ENCODE data around the gene LAMA4.

The LAMA4 gene

GRCh38 chr6:112241820-112242429, 12.4 kb downstream of the LAMA4 start:
- FAIRE-seq (no peak), DNase-seq (ENCODE audit: low spot score) (no peak)

- DNase-seq (ENCODE audit: low spot score): no peak
- FAIRE-seq: no peak
These were observed 16.8 kb downstream of the LAMA4 start for GRCh38 chr6:112237595-112237994.

GRCh38 chr6:112237066-112237465, 17.3 kb downstream of the LAMA4 start:
- no peak for DNase-seq (ENCODE audit: low spot score)

GRCh38 chr6:112235956-112236355, 18.4 kb downstream of the LAMA4 start:
- DNase-seq (ENCODE audit: low spot score) (peak; percentile 7), FAIRE-seq (no peak)

More at GRCh38 chr6:112237066-112237465, 17.3 kb downstream of the LAMA4 start:
- FAIRE-seq: no peak

- DNase-seq (ENCODE audit: low spot score) (no peak), FAIRE-seq (no peak)
These were observed 19.8 kb downstream of the LAMA4 start for GRCh38 chr6:112234601-112235000.

GRCh38 chr6:112233847-112234246, 20.5 kb downstream of the LAMA4 start:
- DNase-seq (ENCODE audit: low spot score) (no peak), FAIRE-seq (no peak)

GRCh38 chr6:112232845-112233256, 21.5 kb downstream of the LAMA4 start:
- FAIRE-seq (no peak), DNase-seq (ENCODE audit: low spot score) (no peak)

GRCh38 chr6:112231594-112232060, 22.7 kb downstream of the LAMA4 start:
- DNase-seq (ENCODE audit: low spot score) (no peak), FAIRE-seq (no peak)

- no peak for DNase-seq (ENCODE audit: low spot score)
- no peak for FAIRE-seq
These were observed 23.2 kb downstream of the LAMA4 start for GRCh38 chr6:112231164-112231563.

GRCh38 chr6:112228480-112229332, 25.7 kb downstream of the LAMA4 start:
- no peak for FAIRE-seq
- no peak for DNase-seq (ENCODE audit: low spot score)

GRCh38 chr6:112227992-112228391, 26.4 kb downstream of the LAMA4 start:
- FAIRE-seq (no peak), DNase-seq (ENCODE audit: low spot score) (no peak)

- no peak for FAIRE-seq
- no peak for DNase-seq (ENCODE audit: low spot score)
These were observed 27.0 kb downstream of the LAMA4 start for GRCh38 chr6:112227411-112227810.

- no peak for FAIRE-seq
- no peak for DNase-seq (ENCODE audit: low spot score)
These were observed 28.7 kb downstream of the LAMA4 start for GRCh38 chr6:112225691-112226090.

GRCh38 chr6:112224088-112224487, 30.3 kb downstream of the LAMA4 start:
- FAIRE-seq (no peak), DNase-seq (ENCODE audit: low spot score) (no peak)

- FAIRE-seq (no peak), DNase-seq (ENCODE audit: low spot score) (no peak)
These were observed 31.1 kb downstream of the LAMA4 start for GRCh38 chr6:112223070-112223861.

GRCh38 chr6:112221981-112222852, 32.1 kb downstream of the LAMA4 start:
- no peak for FAIRE-seq
- no peak for DNase-seq (ENCODE audit: low spot score)

- DNase-seq (ENCODE audit: low spot score) (no peak), FAIRE-seq (no peak)
These were observed 32.8 kb downstream of the LAMA4 start for GRCh38 chr6:112221561-112221960.

GRCh38 chr6:112218563-112218962, 35.8 kb downstream of the LAMA4 start:
- no peak for DNase-seq (ENCODE audit: low spot score)
- FAIRE-seq: no peak

GRCh38 chr6:112216662-112217551, 37.5 kb downstream of the LAMA4 start:
- FAIRE-seq: no peak
- no peak for DNase-seq (ENCODE audit: low spot score)

Measured in RCC 7860 (cell line).